Measurements from ENCODE around the gene ELAVL1.
"Not testable (repeated sequence)": the region's sequence is repeated elsewhere in the genome, so short reads cannot be mapped to it uniquely, and the experiment has no call there.

Gene ELAVL1

GRCh38 chr19:7932276-7932929, 73.0 kb downstream of the ELAVL1 start:
- Histone ChIP-seq H3K27me3 (ENCODE audit: control insufficient read depth, insufficient read depth, low read length) (no peaks in the 10 kb centered on the region), H3K4me1 (ENCODE audit: control insufficient read depth, insufficient read depth, low read length) (no peaks in the 10 kb centered on the region; the same call in 1 of the 2 replicates), H3K9me3 (ENCODE audit: control insufficient read depth, insufficient read depth, low read length) (no peaks in the 10 kb centered on the region), H3K27ac (ENCODE audit: low read depth, low read length) (no peak overlapping the region), H3K4me3 (ENCODE audit: low read depth, low read length) (no peak overlapping the region), H3K9ac (ENCODE audit: low read depth, low read length) (no peak overlapping the region), H3K36me3 (ENCODE audit: control insufficient read depth, insufficient read depth, low read length) (peaks cover 74% of the 10 kb centered on the region)

GRCh38 chr19:7931221-7932061, 74.0 kb downstream of the ELAVL1 start:
- peaks cover 65% of the 10 kb centered on the region for H3K36me3 ChIP-seq (ENCODE audit: control insufficient read depth, insufficient read depth, low read length)
- H3K9me3 ChIP-seq (ENCODE audit: control insufficient read depth, insufficient read depth, low read length) = no peaks in the 10 kb centered on the region
- H3K27ac ChIP-seq (ENCODE audit: low read depth, low read length) = no peak overlapping the region

GRCh38 chr19:7930765-7931164, 74.7 kb downstream of the ELAVL1 start:
- Histone ChIP-seq H3K4me3 (ENCODE audit: low read depth, low read length) (no peak overlapping the region), H3K27ac (ENCODE audit: low read depth, low read length) (no peak overlapping the region), H3K4me1 (ENCODE audit: control insufficient read depth, insufficient read depth, low read length) (peaks cover 3% of the 10 kb centered on the region; the same call in 1 of the 2 replicates), H3K9me3 (ENCODE audit: control insufficient read depth, insufficient read depth, low read length) (no peaks in the 10 kb centered on the region), H3K9ac (ENCODE audit: low read depth, low read length) (no peak overlapping the region), H3K27me3 (ENCODE audit: control insufficient read depth, insufficient read depth, low read length) (no peaks in the 10 kb centered on the region), H3K36me3 (ENCODE audit: control insufficient read depth, insufficient read depth, low read length) (peaks cover 58% of the 10 kb centered on the region)

More at GRCh38 chr19:7931221-7932061, 74.0 kb downstream of the ELAVL1 start:
- Histone ChIP-seq H3K4me1 (ENCODE audit: control insufficient read depth, insufficient read depth, low read length) (no peaks in the 10 kb centered on the region; the same call in 1 of the 2 replicates), H3K9ac (ENCODE audit: low read depth, low read length) (no peak overlapping the region), H3K4me3 (ENCODE audit: low read depth, low read length) (no peak overlapping the region), H3K27me3 (ENCODE audit: control insufficient read depth, insufficient read depth, low read length) (no peaks in the 10 kb centered on the region)

GRCh38 chr19:7930030-7930429, 75.4 kb downstream of the ELAVL1 start:
- H3K9ac ChIP-seq (ENCODE audit: low read depth, low read length); H3K4me1 ChIP-seq (ENCODE audit: control insufficient read depth, insufficient read depth, low read length); H3K27ac ChIP-seq (ENCODE audit: low read depth, low read length); H3K9me3 ChIP-seq (ENCODE audit: control insufficient read depth, insufficient read depth, low read length); H3K27me3 ChIP-seq (ENCODE audit: control insufficient read depth, insufficient read depth, low read length); H3K4me3 ChIP-seq (ENCODE audit: low read depth, low read length): not testable (repeated sequence)
- H3K36me3 ChIP-seq (ENCODE audit: control insufficient read depth, insufficient read depth, low read length) = peaks cover 53% of the 10 kb centered on the region

GRCh38 chr19:7928741-7929701, 76.4 kb downstream of the ELAVL1 start:
- no peak overlapping the region for H3K9ac ChIP-seq (ENCODE audit: low read depth, low read length)
- peaks cover 43% of the 10 kb centered on the region for H3K36me3 ChIP-seq (ENCODE audit: control insufficient read depth, insufficient read depth, low read length)
- H3K4me3 ChIP-seq (ENCODE audit: low read depth, low read length) = no peak overlapping the region
- H3K4me1 ChIP-seq (ENCODE audit: control insufficient read depth, insufficient read depth, low read length) = peaks cover 3% of the 10 kb centered on the region; the same call in 1 of the 2 replicates
- no peaks in the 10 kb centered on the region for H3K27me3 ChIP-seq (ENCODE audit: control insufficient read depth, insufficient read depth, low read length)
- peak overlapping the region; percentile 73 for H3K27ac ChIP-seq (ENCODE audit: low read depth, low read length)
- no peaks in the 10 kb centered on the region for H3K9me3 ChIP-seq (ENCODE audit: control insufficient read depth, insufficient read depth, low read length)

GRCh38 chr19:7928334-7928706, 77.1 kb downstream of the ELAVL1 start:
- Histone ChIP-seq H3K27ac (ENCODE audit: low read depth, low read length) (peak overlapping the region; percentile 73), H3K4me1 (ENCODE audit: control insufficient read depth, insufficient read depth, low read length) (peaks cover 3% of the 10 kb centered on the region; the same call in 1 of the 2 replicates), H3K27me3 (ENCODE audit: control insufficient read depth, insufficient read depth, low read length) (no peaks in the 10 kb centered on the region), H3K36me3 (ENCODE audit: control insufficient read depth, insufficient read depth, low read length) (peaks cover 36% of the 10 kb centered on the region), H3K4me3 (ENCODE audit: low read depth, low read length) (no peak overlapping the region), H3K9ac (ENCODE audit: low read depth, low read length) (no peak overlapping the region), H3K9me3 (ENCODE audit: control insufficient read depth, insufficient read depth, low read length) (no peaks in the 10 kb centered on the region)

GRCh38 chr19:7927605-7928333, 77.7 kb downstream of the ELAVL1 start:
- peaks cover 33% of the 10 kb centered on the region for H3K36me3 ChIP-seq (ENCODE audit: control insufficient read depth, insufficient read depth, low read length)
- H3K27ac ChIP-seq (ENCODE audit: low read depth, low read length) = no peak overlapping the region
- no peaks in the 10 kb centered on the region for H3K27me3 ChIP-seq (ENCODE audit: control insufficient read depth, insufficient read depth, low read length)
- no peaks in the 10 kb centered on the region for H3K9me3 ChIP-seq (ENCODE audit: control insufficient read depth, insufficient read depth, low read length)
- no peak overlapping the region for H3K4me3 ChIP-seq (ENCODE audit: low read depth, low read length)
- H3K4me1 ChIP-seq (ENCODE audit: control insufficient read depth, insufficient read depth, low read length) = peaks cover 3% of the 10 kb centered on the region; the same call in 1 of the 2 replicates
- no peak overlapping the region for H3K9ac ChIP-seq (ENCODE audit: low read depth, low read length)

- Histone ChIP-seq H3K9ac (ENCODE audit: low read depth, low read length) (no peak overlapping the region), H3K4me1 (ENCODE audit: control insufficient read depth, insufficient read depth, low read length) (peaks cover 3% of the 10 kb centered on the region; the same call in 1 of the 2 replicates), H3K9me3 (ENCODE audit: control insufficient read depth, insufficient read depth, low read length) (no peaks in the 10 kb centered on the region), H3K4me3 (ENCODE audit: low read depth, low read length) (no peak overlapping the region), H3K27me3 (ENCODE audit: control insufficient read depth, insufficient read depth, low read length) (no peaks in the 10 kb centered on the region), H3K27ac (ENCODE audit: low read depth, low read length) (peak overlapping the region; percentile 18), H3K36me3 (ENCODE audit: control insufficient read depth, insufficient read depth, low read length) (peaks cover 33% of the 10 kb centered on the region)
These were observed 78.5 kb downstream of the ELAVL1 start for GRCh38 chr19:7926727-7927604.

GRCh38 chr19:7926021-7926726, 79.3 kb downstream of the ELAVL1 start, which contains the start of gene CTXN1:
Gene CTXN1, minus strand, starts transcription at chr19:7926135. Its CDS starts 597 bp downstream, at chr19:7925538.
- H3K4me3 ChIP-seq (ENCODE audit: low read depth, low read length) = peak within 1 kb of the TSS; percentile 58
- no peak within 1 kb of the TSS for H3K9ac ChIP-seq (ENCODE audit: low read depth, low read length)
- H3K27ac ChIP-seq (ENCODE audit: low read depth, low read length) = peak within 1 kb of the TSS; percentile 68
- peaks cover 26% of the 10 kb centered on the region for H3K36me3 ChIP-seq (ENCODE audit: control insufficient read depth, insufficient read depth, low read length)
- H3K4me1 ChIP-seq (ENCODE audit: control insufficient read depth, insufficient read depth, low read length) = peaks cover 3% of the 10 kb centered on the region; the same call in 1 of the 2 replicates
- H3K27me3 ChIP-seq (ENCODE audit: control insufficient read depth, insufficient read depth, low read length) = no peaks in the 10 kb centered on the region
- H3K9me3 ChIP-seq (ENCODE audit: control insufficient read depth, insufficient read depth, low read length) = no peaks in the 10 kb centered on the region
